Trophoblast cell (in vitro differentiated cells and primary cell): ENCODE results near the gene CYP46A1.

Experiments
- DNase-seq, 2 donors: peaks; one replicate each; pipeline ENCODE4 v3.0.0-alpha.2; 2016
- H2AFZ ChIP-seq: 2 replicates; pipeline ENCODE4 v1.6.1; 2013; ENCODE audit warnings: low read length, moderate library complexity, mild to moderate bottlenecking; ENCODE audit not compliant: insufficient read depth, poor library complexity
- H2AK5ac ChIP-seq: 2 replicates; pipeline ENCODE4 v1.6.1; 2013; ENCODE audit warnings: mild to moderate bottlenecking, low read length
- H2BK120ac ChIP-seq: 2 replicates; pipeline ENCODE4 v1.6.1; 2013; ENCODE audit warnings: low read length, mild to moderate bottlenecking, moderate library complexity; ENCODE audit not compliant: insufficient read depth, poor library complexity
- H2BK12ac ChIP-seq: 2 replicates; pipeline ENCODE4 v1.6.1; 2013; ENCODE audit warnings: mild to moderate bottlenecking, low read length, moderate library complexity
- H2BK5ac ChIP-seq: 2 replicates; pipeline ENCODE4 v1.6.1; 2013; ENCODE audit warnings: low read length, low read depth, moderate library complexity, mild to moderate bottlenecking; ENCODE audit not compliant: poor library complexity
- H3K14ac ChIP-seq: 2 replicates; pipeline ENCODE4 v1.6.1; 2013; ENCODE audit warnings: mild to moderate bottlenecking, low read length
- H3K18ac ChIP-seq: 2 replicates; pipeline ENCODE4 v1.6.1; 2013; ENCODE audit warnings: mild to moderate bottlenecking, low read length
- H3K23ac ChIP-seq: 2 replicates; pipeline ENCODE4 v1.6.1; 2013; ENCODE audit warnings: low read length
- H3K27ac ChIP-seq: 2 replicates; pipeline ENCODE4 v1.5.1; 2013; ENCODE audit warnings: low read depth, mild to moderate bottlenecking, inconsistent platforms, low read length, moderate library complexity
- H3K27me3 ChIP-seq: 2 replicates; pipeline ENCODE4 v1.6.1; 2013; ENCODE audit warnings: inconsistent platforms, mild to moderate bottlenecking, low read length, moderate library complexity; ENCODE audit not compliant: insufficient read depth
- H3K36me3 ChIP-seq, 2 experiments: 1 replicate in 1 of 2; 2 replicates in 1 of 2; pipeline ENCODE4 v1.6.1; 2013; ENCODE audit warnings: low read length in 2 of 2, mild to moderate bottlenecking in 2 of 2, moderate library complexity in 1 of 2; ENCODE audit not compliant: insufficient read depth in 2 of 2, control insufficient read depth in 1 of 2
- H3K4ac ChIP-seq: 2 replicates; pipeline ENCODE4 v1.6.1; 2013; ENCODE audit warnings: low read depth, mild to moderate bottlenecking, low read length, moderate library complexity
- H3K4me1 ChIP-seq, 2 experiments: 1 replicate in 1 of 2; 2 replicates in 1 of 2; pipeline ENCODE4 v1.6.1; 2013; ENCODE audit warnings: low read length in 2 of 2, mild to moderate bottlenecking in 2 of 2, moderate library complexity in 1 of 2; ENCODE audit not compliant: insufficient read depth in 2 of 2, control insufficient read depth in 1 of 2
- H3K4me2 ChIP-seq: 2 replicates; pipeline ENCODE4 v1.6.1; 2013; ENCODE audit warnings: inconsistent platforms, mild to moderate bottlenecking, low read length, moderate library complexity
- H3K4me3 ChIP-seq: 2 replicates; pipeline ENCODE4 v1.5.1; 2013; ENCODE audit warnings: mild to moderate bottlenecking, low read depth, low read length, inconsistent platforms
- H3K79me1 ChIP-seq: one replicate; pipeline ENCODE4 v1.6.1; 2013; ENCODE audit warnings: low read length
- H3K79me2 ChIP-seq: 2 replicates; pipeline ENCODE4 v1.6.1; 2013; ENCODE audit warnings: low read length, mild to moderate bottlenecking; ENCODE audit not compliant: control insufficient read depth, insufficient read depth, poor library complexity
- H3K9ac ChIP-seq: 2 replicates; pipeline ENCODE4 v1.6.1; 2013; ENCODE audit warnings: mild to moderate bottlenecking, low read length
- H3K9me3 ChIP-seq: 2 replicates; pipeline ENCODE4 v1.6.1; 2013; ENCODE audit warnings: low read depth, mild to moderate bottlenecking, control low read depth, inconsistent platforms, low read length; ENCODE audit not compliant: insufficient read depth
- H4K12ac ChIP-seq: 2 replicates; pipeline ENCODE4 v1.6.1; 2013; ENCODE audit warnings: low read depth, mild to moderate bottlenecking, low read length, moderate library complexity
- H4K8ac ChIP-seq: 2 replicates; pipeline ENCODE4 v1.6.1; 2013; ENCODE audit warnings: low read depth, mild to moderate bottlenecking, low read length, moderate library complexity
- H4K91ac ChIP-seq: one replicate; pipeline ENCODE4 v1.6.1; 2013; ENCODE audit warnings: low read depth, mild to moderate bottlenecking, low read length, moderate library complexity
- WGBS: extraction: QIAGEN DNeasy Blood & Tissue Kit; methylation state at CpG from one replicate; pipeline ENCODE4 v1.1.7; 2013; ENCODE audit warnings: missing lambda C conversion rate; ENCODE audit not compliant: insufficient read length, insufficient coverage; ENCODE audit errors: extremely low coverage; 5-methylcytosine and 5-hydroxymethylcytosine counted together

CYP46A1 gene

GRCh38 chr14:99772371-99773283, 88.5 kb downstream of the CYP46A1 start:
- DNase-seq: no peak
- WGBS: no CpG with 5 or more reads among the region's 8 CpGs

DNA sequence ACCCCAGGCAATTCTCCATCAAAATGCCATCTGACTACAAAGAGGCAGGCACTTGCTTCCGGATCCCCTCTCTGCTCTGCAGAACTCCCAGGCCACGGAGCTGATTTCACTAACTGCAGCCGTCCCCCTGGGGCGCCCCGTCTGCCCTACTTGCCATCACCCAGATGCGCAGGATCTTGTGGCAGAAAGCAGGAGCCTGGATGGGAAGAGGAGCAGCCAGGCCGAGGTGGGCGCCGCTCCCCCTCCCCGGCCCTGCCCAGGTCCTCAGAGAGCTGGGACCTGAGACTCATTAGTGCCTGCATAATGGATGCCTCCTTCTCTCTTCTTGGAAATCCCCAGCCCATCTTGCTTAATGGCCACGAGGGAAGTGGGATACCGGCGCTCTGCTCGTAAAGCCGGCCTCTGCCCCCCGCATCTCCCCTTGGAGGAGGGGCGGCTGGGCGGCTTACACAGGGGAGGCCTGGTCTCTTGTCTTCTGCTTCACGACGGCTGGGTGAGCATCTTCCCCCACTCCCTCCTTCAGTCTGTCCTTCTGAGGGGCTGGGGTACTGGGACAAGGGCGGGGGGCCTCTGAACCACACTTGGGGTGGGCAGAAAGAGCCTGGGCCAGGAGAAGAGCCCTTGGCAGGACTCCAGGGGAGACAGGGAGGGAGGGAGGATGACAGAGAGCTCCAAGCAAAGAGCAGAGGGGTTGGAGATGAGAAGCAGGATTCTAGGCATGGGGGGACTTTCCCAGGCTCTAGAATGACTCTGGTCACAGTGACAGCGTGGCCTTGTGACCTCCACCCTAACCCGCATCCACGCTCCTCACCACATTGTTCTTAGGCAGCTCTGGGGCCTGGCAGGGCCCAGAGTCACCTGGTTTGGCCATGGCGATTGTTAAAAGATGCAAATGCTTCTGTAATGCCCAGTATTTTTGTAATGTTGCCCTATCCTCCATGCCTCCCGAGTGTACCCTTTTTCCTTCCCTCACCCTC, 89.7 kb downstream of the CYP46A1 start:
- H4K12ac ChIP-seq: no peak overlapping the region
- H2BK120ac ChIP-seq: no peak overlapping the region
- H3K9me3 ChIP-seq: no peaks in the 10 kb centered on the region
- no peak overlapping the region for H2AK5ac ChIP-seq
- no peak overlapping the region for H3K14ac ChIP-seq
- no peaks in the 10 kb centered on the region for H3K27me3 ChIP-seq
- H2BK5ac ChIP-seq: no peak overlapping the region
- no peak overlapping the region for H3K9ac ChIP-seq
- H4K8ac ChIP-seq: no peak overlapping the region
- H2AFZ ChIP-seq: no peak overlapping the region
- no peaks in the 10 kb centered on the region for H3K36me3 ChIP-seq
- no peak overlapping the region for H3K4ac ChIP-seq
- no peaks in the 10 kb centered on the region for H3K79me1 ChIP-seq
- WGBS: no CpG with 5 or more reads among the region's 26 CpGs
- no peak overlapping the region for H3K18ac ChIP-seq
- H3K4me1 ChIP-seq: peaks cover 6 to 11% of the 10 kb centered on the region in 2 experiments
- H3K4me2 ChIP-seq: no peak overlapping the region
- no peak overlapping the region for H3K23ac ChIP-seq
- no peak overlapping the region for H4K91ac ChIP-seq
- no peak for DNase-seq
- H3K4me3 ChIP-seq: no peak overlapping the region
- no peak overlapping the region for H2BK12ac ChIP-seq
- H3K27ac ChIP-seq: no peak overlapping the region
- no peaks in the 10 kb centered on the region for H3K79me2 ChIP-seq

More at GRCh38 chr14:99772371-99773283, 88.5 kb downstream of the CYP46A1 start:
- no peak overlapping the region for H2AK5ac ChIP-seq
- no peaks in the 10 kb centered on the region for H3K36me3 ChIP-seq
- no peak overlapping the region for H3K4me3 ChIP-seq
- no peak overlapping the region for H4K12ac ChIP-seq
- H3K4me1 ChIP-seq: peaks cover 6 to 11% of the 10 kb centered on the region in 2 experiments
- no peak overlapping the region for H3K23ac ChIP-seq
- H3K18ac ChIP-seq: no peak overlapping the region
- H3K4me2 ChIP-seq: no peak overlapping the region
- no peak overlapping the region for H3K27ac ChIP-seq
- no peak overlapping the region for H2BK120ac ChIP-seq
- no peak overlapping the region for H4K8ac ChIP-seq
- H3K79me2 ChIP-seq: no peaks in the 10 kb centered on the region
- H3K9ac ChIP-seq: no peak overlapping the region
- no peak overlapping the region for H3K14ac ChIP-seq
- H2AFZ ChIP-seq: no peak overlapping the region
- no peak overlapping the region for H2BK12ac ChIP-seq
- no peaks in the 10 kb centered on the region for H3K27me3 ChIP-seq
- H3K79me1 ChIP-seq: no peaks in the 10 kb centered on the region
- no peaks in the 10 kb centered on the region for H3K9me3 ChIP-seq
- no peak overlapping the region for H4K91ac ChIP-seq
- H2BK5ac ChIP-seq: no peak overlapping the region
- no peak overlapping the region for H3K4ac ChIP-seq

- Histone ChIP-seq H3K9me3 (no peaks in the 10 kb centered on the region), H2BK5ac (no peak overlapping the region), H3K79me1 (no peaks in the 10 kb centered on the region), H3K36me3 (no peaks in the 10 kb centered on the region), H4K8ac (no peak overlapping the region), H3K4me1 (peaks cover 6 to 11% of the 10 kb centered on the region in 2 experiments), H4K12ac (no peak overlapping the region), H2AK5ac (no peak overlapping the region), H2AFZ (no peak overlapping the region), H2BK12ac (no peak overlapping the region), H3K4me2 (no peak overlapping the region), H4K91ac (no peak overlapping the region), H3K4me3 (no peak overlapping the region), H3K23ac (no peak overlapping the region), H2BK120ac (no peak overlapping the region), H3K4ac (no peak overlapping the region), H3K14ac (no peak overlapping the region), H3K27me3 (no peaks in the 10 kb centered on the region), H3K9ac (no peak overlapping the region), H3K27ac (no peak overlapping the region), H3K18ac (no peak overlapping the region), H3K79me2 (no peaks in the 10 kb centered on the region)
- no CpG with 5 or more reads among the region's 6 CpGs for WGBS
- DNase-seq: no peak
Observed at GRCh38 chr14:99774556-99775307, 90.6 kb downstream of the CYP46A1 start.

GRCh38 chr14:99775351-99775750, 91.3 kb downstream of the CYP46A1 start:
- Histone ChIP-seq H3K4ac (no peak overlapping the region), H3K23ac (no peak overlapping the region), H3K36me3 (no peaks in the 10 kb centered on the region), H3K9ac (no peak overlapping the region), H3K79me2 (no peaks in the 10 kb centered on the region), H3K14ac (no peak overlapping the region), H3K27me3 (no peaks in the 10 kb centered on the region), H4K12ac (no peak overlapping the region), H2BK12ac (no peak overlapping the region), H2BK120ac (no peak overlapping the region), H3K27ac (no peak overlapping the region), H2AFZ (no peak overlapping the region), H3K18ac (no peak overlapping the region), H3K9me3 (no peaks in the 10 kb centered on the region), H3K4me2 (no peak overlapping the region), H4K8ac (no peak overlapping the region), H4K91ac (no peak overlapping the region), H2BK5ac (no peak overlapping the region), H2AK5ac (no peak overlapping the region), H3K4me3 (no peak overlapping the region), H3K4me1 (peaks cover 6 to 11% of the 10 kb centered on the region in 2 experiments), H3K79me1 (no peaks in the 10 kb centered on the region)
- WGBS: no CpG with 5 or more reads among the region's 9 CpGs
- DNase-seq: no peak
